NAMALWA (cell line): ENCODE measurements around the gene GATA6.
"Not testable (repeated sequence)": the region's sequence is repeated elsewhere in the genome, so short reads cannot be mapped to it uniquely, and the experiment has no call there.

Source experiments
- DNase-seq: peaks from one replicate; pipeline ENCODE4 v3.0.0-alpha.2; 2015; ENCODE audit warnings: low spot score

The GATA6 gene

DNA sequence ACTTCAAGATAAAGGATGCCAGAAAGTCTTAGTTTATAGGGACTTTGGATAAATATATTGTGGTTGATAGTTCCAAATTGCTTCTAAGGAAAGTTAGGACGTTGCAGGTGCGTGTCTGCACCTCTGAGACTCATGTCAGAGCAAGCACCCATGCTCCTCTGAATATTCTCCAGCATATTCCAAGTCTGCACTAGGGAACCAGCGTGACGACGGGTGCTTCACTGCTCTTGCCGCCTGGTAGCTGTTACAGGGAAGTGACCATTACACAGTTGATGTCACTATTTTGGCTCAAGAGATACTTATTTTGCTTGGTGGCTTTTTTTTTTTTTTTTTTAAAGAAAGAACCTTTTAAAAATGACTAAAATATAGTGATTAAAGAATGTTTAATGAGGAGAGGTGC is 35.6 kb downstream of the GATA6 start:
- no peak for DNase-seq

DNA sequence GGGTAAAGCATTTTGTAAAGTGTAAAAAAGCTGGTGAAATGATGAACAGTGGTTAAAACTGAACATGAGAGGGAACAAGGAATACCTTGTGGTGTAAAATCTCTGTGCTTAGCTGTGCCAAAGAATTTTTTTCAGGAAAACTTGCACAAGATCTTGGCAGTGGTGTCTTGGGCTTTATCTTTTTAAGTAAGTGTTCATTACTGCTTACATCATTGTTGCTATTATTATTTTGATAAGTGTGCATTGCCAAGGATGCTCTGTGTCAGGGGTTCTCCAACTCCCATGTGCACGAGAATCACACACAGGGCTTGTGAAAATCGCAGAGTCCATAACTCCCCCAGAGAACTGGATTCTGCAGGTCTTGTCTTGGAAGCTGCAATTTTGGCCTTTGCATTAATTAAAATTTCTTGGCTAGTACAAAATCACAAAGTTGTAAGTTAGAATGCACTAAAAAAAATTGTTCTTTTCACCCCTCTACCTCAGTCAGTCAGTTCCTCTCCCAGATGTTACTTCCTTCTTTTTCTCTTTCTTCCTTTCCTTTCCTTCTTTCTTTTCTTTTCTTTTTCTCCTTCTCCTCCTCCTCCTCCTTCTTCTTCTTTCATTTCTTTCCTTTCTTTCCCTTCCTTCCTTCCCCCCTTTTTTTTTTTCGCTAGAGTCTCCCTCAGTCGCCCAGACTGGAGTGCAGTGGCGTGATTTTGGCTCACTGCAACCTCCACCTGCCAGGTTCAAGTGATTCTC is 37.8 kb downstream of the GATA6 start:
- no peak for DNase-seq

- no peak for DNase-seq
Observed at GRCh38 chr18:22210311-22210754, 40.9 kb downstream of the GATA6 start.

GRCh38 chr18:22211657-22212056 is 42.3 kb downstream of the GATA6 start:
- DNase-seq, result no peak

- DNase-seq, result no peak
Observed at GRCh38 chr18:22213333-22213973, 44.1 kb downstream of the GATA6 start.

DNA sequence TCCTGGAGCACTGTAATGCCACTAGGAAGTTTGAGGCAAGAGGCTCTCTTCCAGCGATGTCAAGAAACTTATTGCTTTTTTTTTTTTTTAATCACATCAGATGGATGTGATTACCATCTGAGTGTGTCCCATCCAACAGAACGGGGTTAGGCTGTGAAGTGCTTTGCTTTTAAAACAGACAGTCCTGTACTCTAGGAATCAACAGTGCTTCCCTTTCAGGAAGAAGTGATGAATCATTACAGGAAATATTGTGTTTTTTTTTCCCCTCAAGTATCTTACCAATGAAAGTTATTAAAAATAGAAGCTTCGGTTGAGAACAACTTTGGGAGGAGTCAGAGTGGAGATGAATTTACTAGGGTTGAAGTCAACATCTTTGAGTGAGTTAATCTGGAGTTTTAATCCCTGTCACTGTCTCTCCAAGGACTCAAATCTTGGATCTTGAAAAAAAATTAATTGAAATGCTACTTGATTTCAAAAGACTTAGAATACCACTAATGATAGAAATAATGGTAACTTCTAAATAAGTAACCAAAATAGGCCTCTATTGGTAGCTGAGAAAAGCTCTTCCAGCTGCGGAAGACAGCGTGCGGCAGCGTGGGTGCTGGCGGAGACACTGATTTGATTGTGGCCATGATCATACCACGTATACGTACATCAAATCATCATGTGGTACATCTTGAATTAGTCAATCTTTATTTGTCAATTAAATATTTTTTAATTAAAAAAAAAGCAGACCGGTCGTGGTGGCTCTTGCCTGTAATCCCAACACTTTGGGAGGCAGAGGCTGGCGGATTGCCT is 45.5 kb downstream of the GATA6 start:
- DNase-seq, result no peak

DNA sequence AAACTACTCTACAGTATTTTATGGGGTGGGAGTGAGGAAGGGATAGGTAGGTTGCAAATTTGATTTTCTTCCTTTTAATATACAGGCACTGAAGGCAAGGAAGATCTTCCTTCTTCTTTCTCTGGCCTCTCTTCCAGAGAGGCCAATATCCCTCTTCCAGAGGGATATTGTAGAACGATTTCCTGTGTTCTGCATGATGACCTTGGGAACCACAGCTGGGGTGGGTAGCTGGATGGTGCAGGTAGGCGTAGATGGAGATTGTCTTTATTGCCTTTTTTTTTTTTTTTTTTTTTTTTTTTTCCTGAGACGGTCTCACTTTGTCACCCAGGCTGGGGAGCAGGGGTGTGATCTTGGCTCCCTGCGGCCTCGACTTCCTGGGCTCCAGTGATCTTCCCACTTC is 49.4 kb downstream of the GATA6 start:
- DNase-seq, result no peak

GRCh38 chr18:22219568-22220355 is 50.4 kb downstream of the GATA6 start:
- no peak for DNase-seq

DNA sequence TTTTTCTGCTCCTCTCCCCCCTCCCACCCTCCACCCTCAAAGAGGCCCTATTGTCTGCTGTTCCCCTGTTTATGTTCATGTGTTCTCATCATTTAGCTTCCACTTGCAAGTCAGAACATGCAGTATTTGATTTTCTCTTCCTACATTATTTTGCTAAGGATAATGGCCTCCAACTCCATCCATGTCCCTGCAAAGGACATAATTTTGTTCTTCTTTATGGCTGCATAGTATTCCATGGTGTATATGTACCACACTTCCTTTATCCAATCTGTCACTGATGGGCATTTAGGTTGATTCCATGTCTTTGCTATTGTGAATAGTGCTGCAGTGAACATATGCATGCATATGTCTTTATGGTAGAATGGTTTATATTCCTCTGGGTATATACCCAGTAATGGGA is 51.2 kb downstream of the GATA6 start:
- not testable (repeated sequence) for DNase-seq

- no peak for DNase-seq
Observed at GRCh38 chr18:22221350-22221749, 52.0 kb downstream of the GATA6 start.

- no peak for DNase-seq
Observed at GRCh38 chr18:22223254-22223964, 54.0 kb downstream of the GATA6 start.

GRCh38 chr18:22223965-22224322 is 54.6 kb downstream of the GATA6 start:
- no peak for DNase-seq

DNA sequence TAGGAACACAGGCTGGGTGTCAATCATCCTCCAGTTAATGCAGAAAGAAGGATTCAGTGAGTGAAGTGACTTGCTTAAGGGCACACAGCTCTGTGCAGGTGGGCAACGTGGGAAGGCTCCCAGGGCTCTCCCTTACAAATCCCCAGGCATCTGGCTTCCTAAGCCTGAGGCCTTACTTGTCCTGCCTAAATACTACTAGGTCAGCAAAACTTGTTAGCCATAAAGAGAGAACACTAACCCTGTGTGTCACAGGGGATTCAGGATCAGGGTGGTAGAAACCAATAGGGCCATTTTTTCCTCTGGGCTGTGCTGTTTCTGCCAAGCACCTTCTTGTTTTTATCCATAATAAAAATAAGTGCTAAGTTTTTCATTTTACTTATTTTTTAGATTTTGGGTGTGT is 55.0 kb downstream of the GATA6 start:
- DNase-seq, result no peak

- DNase-seq, result no peak
Observed at GRCh38 chr18:22226801-22227200, 57.4 kb downstream of the GATA6 start.

GRCh38 chr18:22228976-22229375 is 59.6 kb downstream of the GATA6 start:
- no peak for DNase-seq

DNA sequence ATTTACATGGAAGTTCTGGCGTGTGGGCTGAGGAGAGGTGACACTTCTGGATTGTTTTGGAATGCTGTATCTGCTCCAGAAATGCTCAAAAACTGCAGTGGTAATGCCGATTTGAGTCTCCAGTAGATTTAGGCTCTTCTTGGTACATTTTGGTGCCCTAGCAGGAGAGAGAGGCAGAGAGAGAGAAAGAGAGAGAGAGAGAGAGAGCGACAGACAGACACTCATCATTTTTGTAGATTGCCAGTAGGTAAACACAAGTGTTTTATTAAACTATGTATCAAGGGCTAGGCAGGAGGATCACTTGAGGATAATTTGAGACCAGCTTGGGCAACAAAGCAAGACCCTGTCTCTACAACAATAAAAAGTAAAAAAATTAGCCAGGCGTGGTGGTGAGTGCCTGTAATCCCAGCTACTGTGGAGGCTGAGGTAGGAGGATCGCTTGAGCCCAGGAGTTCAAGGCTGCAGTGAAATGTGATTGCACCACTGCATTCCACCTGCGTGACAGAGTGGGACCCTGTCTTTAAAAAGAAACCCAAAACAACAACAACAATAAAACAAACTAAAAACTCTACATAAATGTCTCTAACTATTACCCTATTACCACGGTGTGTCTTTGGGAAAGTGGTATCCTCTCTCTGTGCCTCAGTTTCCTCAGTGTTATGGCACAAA is 60.2 kb downstream of the GATA6 start:
- DNase-seq, result no peak

GRCh38 chr18:22230471-22230945 is 61.1 kb downstream of the GATA6 start:
- no peak for DNase-seq

DNA sequence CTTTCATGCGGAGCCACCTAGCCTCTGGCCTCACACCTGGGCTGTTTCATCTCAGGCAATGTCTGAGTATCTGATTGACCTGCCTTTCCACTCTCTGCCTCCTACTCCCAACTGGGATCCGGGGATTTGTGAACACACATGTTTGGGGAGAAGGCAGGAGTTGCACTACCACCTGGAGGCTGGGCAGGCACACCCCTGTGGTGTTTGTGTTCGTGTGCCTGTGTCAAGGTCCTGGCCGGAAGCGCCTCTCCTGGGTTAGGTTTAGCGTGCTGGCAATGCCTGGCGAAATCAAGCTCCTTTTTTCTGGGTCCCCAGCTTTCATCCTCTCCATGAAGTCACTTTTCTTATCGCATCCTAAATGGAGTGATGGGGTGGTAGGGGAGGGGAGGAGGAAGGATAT is 63.9 kb downstream of the GATA6 start:
- DNase-seq, result no peak

DNA sequence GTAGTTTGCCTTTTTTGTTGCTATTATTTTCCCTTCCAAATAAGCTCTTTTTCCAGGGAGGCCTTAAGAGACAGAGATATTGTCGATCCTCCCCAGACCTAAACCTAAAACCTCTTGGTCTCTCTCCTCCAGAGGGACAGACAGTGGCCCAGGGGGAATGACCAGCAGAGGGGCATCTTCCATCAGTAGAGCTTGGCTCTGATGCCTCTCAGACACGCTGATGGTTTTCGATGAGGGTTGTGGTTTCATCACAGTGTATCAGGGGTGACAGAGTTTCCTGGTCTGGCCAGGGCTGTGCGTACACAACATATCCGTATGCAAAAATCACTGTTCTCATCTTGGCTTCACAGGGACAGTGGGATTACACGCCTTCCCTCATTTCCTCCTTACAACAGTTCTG is 68.6 kb downstream of the GATA6 start:
- no peak for DNase-seq

DNA sequence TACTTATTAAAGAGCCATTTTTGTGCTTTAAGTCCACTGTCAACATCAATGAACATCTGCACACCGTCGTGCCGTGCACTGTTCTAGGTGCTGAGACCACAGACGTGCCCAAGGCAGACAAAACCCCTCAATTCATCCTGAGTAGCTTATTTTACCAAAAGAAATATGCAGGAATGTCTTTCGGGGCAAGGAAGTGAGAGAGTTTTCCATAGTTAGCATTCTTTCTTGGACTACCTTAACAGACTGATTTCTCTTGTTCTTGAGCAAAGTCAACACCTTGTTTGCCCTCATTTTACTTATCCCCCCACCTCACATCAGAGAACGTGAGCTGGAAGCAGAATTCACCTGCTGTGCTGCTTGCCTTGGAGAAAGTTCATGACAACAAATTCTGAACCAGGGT is 69.3 kb downstream of the GATA6 start:
- no peak for DNase-seq

- no peak for DNase-seq
Observed at GRCh38 chr18:22241921-22242361, 72.6 kb downstream of the GATA6 start.
